BLaER1 treated with 17β-estradiol and CSF1 and Interleukin-3, amounts not matched to agents 10 nM and 100 nM (cell line): ENCODE measurements around the gene KCTD16.

Experiments used
- H3K27ac ChIP-seq, 11 experiments: shearing (Covaris generic); formaldehyde crosslinking; 2 replicates each; pipeline ENCODE4 v1.8.1; 2022
- H3K27me3 ChIP-seq, 11 experiments: shearing (Covaris generic); formaldehyde crosslinking; 2 replicates each; pipeline ENCODE4 v1.8.1; 2022
- H3K36me3 ChIP-seq, 11 experiments: shearing (Covaris generic); formaldehyde crosslinking; 2 replicates each; pipeline ENCODE4 v1.8.1; 2022
- H3K4me1 ChIP-seq, 10 experiments: shearing (Covaris generic); formaldehyde crosslinking; 2 replicates each; pipeline ENCODE4 v1.8.1; 2022
- H3K4me2 ChIP-seq, 11 experiments: shearing (Covaris generic); formaldehyde crosslinking; 2 replicates each; pipeline ENCODE4 v1.8.1; 2022
- H3K4me3 ChIP-seq, 10 experiments: shearing (Covaris generic); formaldehyde crosslinking; 2 replicates each; pipeline ENCODE4 v1.8.1; 2022
- H3K9ac ChIP-seq, 11 experiments: shearing (Covaris generic); formaldehyde crosslinking; 2 replicates each; pipeline ENCODE4 v1.8.1; 2022
- H3K9me3 ChIP-seq, 11 experiments: shearing (Covaris generic); formaldehyde crosslinking; replicated peaks in 1 of 11; 2 replicates each; pipeline ENCODE4 v1.8.1; 2022
- H4K20me1 ChIP-seq, 11 experiments: shearing (Covaris generic); formaldehyde crosslinking; 2 replicates each; pipeline ENCODE4 v1.8.1; 2022
- Cebpa-rat ChIP-seq, 11 experiments: shearing (Covaris generic); IDR thresholded peaks; 2 replicates each; pipeline ENCODE4 v1.8.1; 2022

The KCTD16 gene

DNA sequence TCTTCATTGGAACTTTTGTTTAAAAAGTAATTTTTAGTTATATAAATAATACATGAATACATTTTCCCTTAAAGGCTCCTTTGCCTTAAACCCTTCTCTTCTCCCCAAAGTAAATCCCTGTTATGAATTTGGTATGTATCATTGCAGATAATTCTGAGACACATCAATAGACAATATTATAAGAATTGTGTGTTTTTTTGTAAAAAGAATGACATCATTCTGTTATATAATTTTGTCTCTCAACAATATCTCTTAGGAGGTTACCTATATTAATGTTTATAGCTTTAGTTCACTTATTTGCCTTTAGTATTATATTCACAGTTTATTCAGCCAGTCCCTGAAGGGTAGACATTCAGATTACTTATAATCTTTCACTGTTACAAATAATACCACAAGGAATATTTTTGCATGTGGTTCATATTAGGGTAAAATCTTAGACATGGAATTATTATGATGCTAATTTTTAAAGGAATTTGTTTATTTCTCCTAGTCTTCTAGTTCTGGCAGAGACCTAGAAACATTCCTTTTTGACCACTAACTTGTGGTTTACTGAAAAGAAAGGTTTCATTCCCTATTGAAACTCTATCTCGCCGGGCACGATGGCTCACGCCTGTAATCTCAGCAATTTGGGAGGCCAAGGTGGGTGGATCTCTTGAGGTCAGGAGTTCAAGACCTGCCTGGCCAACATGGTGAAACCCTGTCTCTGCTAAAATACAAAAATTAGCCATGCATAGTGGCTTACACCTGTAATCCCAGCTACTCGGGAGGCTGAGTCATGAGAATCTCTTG lies 105.6 kb downstream of the KCTD16 start:
- Histone ChIP-seq H3K9me3 (peaks cover 0 to 9% (median 7%) of the 10 kb centered on the region in 11 experiments; a peak in 15 of 22 replicates), H3K27ac (no peak overlapping the region), H3K27me3 (no peaks in the 10 kb centered on the region), H3K4me3 (no peak overlapping the region), H3K36me3 (no peaks in the 10 kb centered on the region), H3K4me1 (no peaks in the 10 kb centered on the region), H3K4me2 (no peak overlapping the region), H3K9ac (no peak overlapping the region), H4K20me1 (no peaks in the 10 kb centered on the region)
- no peak for TF ChIP-seq Cebpa-rat (IDR thresholded peaks at IDR 0.05)

DNA sequence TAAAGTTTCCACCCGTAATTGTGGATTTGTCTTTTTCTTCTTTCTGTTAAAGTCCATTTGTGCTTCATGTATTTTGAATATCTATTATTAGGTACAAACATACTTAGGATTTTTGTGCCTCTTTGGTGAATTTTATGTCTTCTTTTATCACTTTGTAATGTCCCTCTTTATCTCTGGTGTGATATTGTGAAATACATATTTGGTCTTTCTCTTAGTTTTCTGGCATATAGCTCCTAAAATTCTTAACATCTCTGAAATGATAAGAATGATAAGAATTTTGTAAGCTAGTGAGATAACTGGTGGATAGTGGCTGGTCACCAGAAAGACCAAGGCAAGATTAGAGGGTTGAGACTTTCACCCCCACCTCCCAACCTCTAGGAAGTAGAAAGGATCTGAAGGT lies 111.1 kb downstream of the KCTD16 start:
- Histone ChIP-seq H3K27me3 (no peaks in the 10 kb centered on the region), H3K27ac (no peak overlapping the region), H3K9me3 (no peaks in the 10 kb centered on the region), H3K4me2 (no peak overlapping the region), H3K4me3 (no peak overlapping the region), H3K9ac (no peak overlapping the region), H3K36me3 (no peaks in the 10 kb centered on the region), H4K20me1 (no peaks in the 10 kb centered on the region), H3K4me1 (peaks cover 0 to 7% (median 0%) of the 10 kb centered on the region in 10 experiments; a peak in 2 of 20 replicates)
- TF ChIP-seq Cebpa-rat (IDR thresholded peaks at IDR 0.05), result no peak

DNA sequence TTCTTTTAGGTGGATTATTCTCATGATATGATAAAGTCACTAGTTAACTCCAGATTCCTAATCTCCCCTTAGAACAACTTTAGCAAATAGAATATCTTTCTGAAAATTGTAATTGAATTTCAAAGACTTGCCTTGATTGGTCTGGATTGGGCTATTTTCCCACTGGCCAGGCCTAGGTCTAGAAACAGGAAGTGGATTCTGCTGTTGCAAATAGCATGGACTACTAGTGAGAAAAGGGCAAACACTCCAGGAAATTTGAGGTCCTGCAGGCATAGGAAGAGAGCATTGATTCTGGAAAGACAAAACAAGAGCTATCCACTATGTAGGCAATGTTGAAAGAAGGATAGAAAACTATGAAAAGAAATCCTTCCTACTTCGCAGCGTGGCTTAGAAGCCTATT lies 113.4 kb downstream of the KCTD16 start:
- H3K36me3 ChIP-seq, result no peaks in the 10 kb centered on the region
- no peaks in the 10 kb centered on the region for H3K27me3 ChIP-seq

DNA sequence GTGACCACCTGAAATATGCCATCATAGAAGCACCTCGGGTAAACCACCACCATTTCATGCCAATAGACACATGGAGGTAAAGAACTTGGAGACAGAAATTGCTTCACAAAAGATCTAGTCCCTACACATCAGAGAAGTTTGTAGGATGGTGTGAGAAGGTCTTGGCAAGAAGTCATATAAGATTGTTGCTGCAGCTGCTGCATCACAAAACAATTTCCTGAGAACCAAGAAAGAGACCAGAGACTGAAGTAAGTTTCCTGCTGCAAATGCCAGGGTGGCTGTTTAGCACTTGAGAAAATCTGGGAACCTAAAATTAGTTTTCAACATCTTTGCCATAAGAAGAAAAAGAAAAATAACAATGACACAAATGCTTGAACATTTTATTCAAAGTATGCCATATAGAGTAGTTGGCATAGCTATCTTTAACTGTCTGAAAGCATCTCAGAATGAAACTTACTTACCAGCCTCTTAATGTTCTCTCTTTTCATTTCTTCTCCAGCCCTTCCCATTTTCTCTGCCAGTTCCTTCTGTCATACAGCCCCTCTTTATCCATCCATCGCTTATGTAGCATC lies 114.3 kb downstream of the KCTD16 start:
- no peak overlapping the region for H3K9ac ChIP-seq
- H3K36me3 ChIP-seq, result no peaks in the 10 kb centered on the region
- no peak for TF ChIP-seq Cebpa-rat (IDR thresholded peaks at IDR 0.05)
- no peak overlapping the region for H3K4me2 ChIP-seq
- H3K27ac ChIP-seq, result no peak overlapping the region
- no peaks in the 10 kb centered on the region for H3K9me3 ChIP-seq
- no peaks in the 10 kb centered on the region for H3K27me3 ChIP-seq
- no peaks in the 10 kb centered on the region for H4K20me1 ChIP-seq
- no peak overlapping the region for H3K4me3 ChIP-seq
- H3K4me1 ChIP-seq, result peaks cover 0 to 7% (median 0%) of the 10 kb centered on the region in 10 experiments; a peak in 2 of 20 replicates

More for the DNA sequence above, 113.4 kb downstream of the KCTD16 start:
- Histone ChIP-seq H3K9ac (no peak overlapping the region), H3K4me2 (peak overlapping the region in 1 of 11 experiments; percentile 16; a peak in 1 of 22 replicates), H3K4me1 (peaks cover 0 to 7% (median 0%) of the 10 kb centered on the region in 10 experiments; a peak in 2 of 20 replicates), H4K20me1 (no peaks in the 10 kb centered on the region), H3K4me3 (no peak overlapping the region), H3K27ac (no peak overlapping the region), H3K9me3 (no peaks in the 10 kb centered on the region)
- no peak for TF ChIP-seq Cebpa-rat (IDR thresholded peaks at IDR 0.05)

DNA sequence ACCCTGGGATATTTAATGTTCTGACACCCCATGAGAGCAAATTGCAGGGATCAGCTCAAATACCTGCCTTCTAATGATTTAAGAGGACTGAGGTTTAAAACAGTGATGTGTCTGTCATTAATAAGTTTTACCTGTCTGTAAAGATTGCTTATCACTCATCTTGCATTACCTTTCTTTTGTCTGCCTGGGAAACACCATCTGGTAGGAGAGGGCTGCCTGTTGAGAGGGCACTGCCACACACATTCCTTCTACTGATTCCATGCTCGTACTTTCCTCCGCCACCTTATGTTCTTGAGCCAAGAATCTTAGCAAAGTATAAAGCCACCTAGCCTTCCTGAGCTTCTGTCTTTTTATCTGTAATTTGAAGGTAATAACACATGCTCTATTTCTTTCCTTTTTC lies 118.6 kb downstream of the KCTD16 start:
- Histone ChIP-seq H4K20me1 (no peaks in the 10 kb centered on the region), H3K4me1 (peaks cover 0 to 1% (median 0%) of the 10 kb centered on the region in 10 experiments; a peak in 1 of 20 replicates), H3K4me2 (no peak overlapping the region), H3K27ac (no peak overlapping the region), H3K9ac (no peak overlapping the region), H3K27me3 (no peaks in the 10 kb centered on the region), H3K36me3 (no peaks in the 10 kb centered on the region), H3K4me3 (no peak overlapping the region), H3K9me3 (no peaks in the 10 kb centered on the region)
- no peak for TF ChIP-seq Cebpa-rat (IDR thresholded peaks at IDR 0.05)

DNA sequence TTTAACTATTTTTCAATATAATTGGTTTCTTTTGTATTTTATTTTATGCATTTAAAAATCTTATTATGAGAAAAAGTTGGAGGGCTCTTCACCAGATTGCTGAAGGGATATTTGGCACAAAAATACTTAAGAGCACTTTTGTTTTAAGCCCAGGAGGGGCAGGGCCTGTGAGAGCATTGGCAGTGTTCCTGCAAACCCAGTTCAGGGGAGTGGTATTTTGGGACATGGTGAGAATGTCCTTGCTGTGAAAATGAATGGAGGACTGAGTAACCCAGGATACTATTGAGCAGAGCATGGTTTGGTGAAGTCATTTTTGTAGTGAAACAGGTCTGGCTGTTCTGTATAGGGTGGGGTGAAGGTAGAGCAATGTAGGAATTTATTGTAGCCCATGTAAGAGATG lies 121.4 kb downstream of the KCTD16 start:
- Histone ChIP-seq H4K20me1 (no peaks in the 10 kb centered on the region), H3K36me3 (no peaks in the 10 kb centered on the region), H3K9me3 (no peaks in the 10 kb centered on the region), H3K27me3 (no peaks in the 10 kb centered on the region), H3K4me2 (no peak overlapping the region), H3K4me3 (no peak overlapping the region), H3K4me1 (no peaks in the 10 kb centered on the region), H3K27ac (no peak overlapping the region), H3K9ac (no peak overlapping the region)
- no peak for TF ChIP-seq Cebpa-rat (IDR thresholded peaks at IDR 0.05)

DNA sequence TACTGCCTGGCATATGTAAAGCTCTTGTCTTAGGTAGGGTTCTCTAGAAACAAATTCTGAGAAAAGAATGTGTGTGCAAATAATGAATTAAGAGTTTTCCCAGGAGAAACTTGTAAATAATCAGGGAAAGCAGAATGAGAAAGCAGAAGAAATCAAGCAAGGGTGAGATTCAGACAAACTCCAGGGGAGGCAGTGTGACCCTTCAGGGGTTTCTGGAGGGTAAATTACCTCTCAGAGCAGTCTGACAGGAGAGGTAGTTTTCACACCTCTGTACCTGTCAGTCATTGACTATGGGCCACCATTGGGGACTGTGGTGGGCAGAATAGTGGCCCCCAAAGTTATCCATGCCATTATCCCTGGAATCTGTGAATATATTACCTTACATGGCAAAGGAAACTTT lies 124.6 kb downstream of the KCTD16 start:
- Histone ChIP-seq H3K9me3 (no peaks in the 10 kb centered on the region; a peak in 1 of 22 replicates), H3K4me2 (no peak overlapping the region), H3K9ac (no peak overlapping the region), H3K4me1 (no peaks in the 10 kb centered on the region), H3K4me3 (no peak overlapping the region), H3K27ac (no peak overlapping the region), H3K36me3 (no peaks in the 10 kb centered on the region), H4K20me1 (no peaks in the 10 kb centered on the region), H3K27me3 (no peaks in the 10 kb centered on the region)
- no peak for TF ChIP-seq Cebpa-rat (IDR thresholded peaks at IDR 0.05)

DNA sequence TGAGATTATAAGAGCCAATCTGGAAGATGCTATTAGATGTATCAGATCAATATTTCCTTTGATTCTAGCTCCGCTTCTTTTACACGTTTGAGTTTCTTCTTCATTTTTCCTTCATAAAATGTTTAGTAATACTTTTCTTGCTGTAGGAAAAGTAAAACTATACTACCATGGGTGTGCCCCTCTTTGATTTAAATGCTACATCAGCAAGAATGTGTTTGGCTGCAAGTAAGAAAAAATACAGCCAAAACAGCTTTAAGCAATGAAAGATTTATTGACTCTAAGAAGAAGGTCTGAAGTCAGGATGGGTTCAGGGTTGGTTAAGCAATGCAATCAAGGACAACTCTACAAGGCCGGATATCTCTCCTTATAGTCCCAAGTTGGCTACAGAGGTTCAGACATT lies 126.4 kb downstream of the KCTD16 start:
- no peak overlapping the region for H3K9ac ChIP-seq
- no peak for TF ChIP-seq Cebpa-rat (IDR thresholded peaks at IDR 0.05)
- H4K20me1 ChIP-seq, result no peaks in the 10 kb centered on the region
- H3K27me3 ChIP-seq, result no peaks in the 10 kb centered on the region
- no peak overlapping the region for H3K27ac ChIP-seq
- no peaks in the 10 kb centered on the region; a peak in 1 of 22 replicates for H3K9me3 ChIP-seq
- H3K4me1 ChIP-seq, result no peaks in the 10 kb centered on the region
- no peaks in the 10 kb centered on the region for H3K36me3 ChIP-seq
- H3K4me3 ChIP-seq, result no peak overlapping the region
- no peak overlapping the region for H3K4me2 ChIP-seq

DNA sequence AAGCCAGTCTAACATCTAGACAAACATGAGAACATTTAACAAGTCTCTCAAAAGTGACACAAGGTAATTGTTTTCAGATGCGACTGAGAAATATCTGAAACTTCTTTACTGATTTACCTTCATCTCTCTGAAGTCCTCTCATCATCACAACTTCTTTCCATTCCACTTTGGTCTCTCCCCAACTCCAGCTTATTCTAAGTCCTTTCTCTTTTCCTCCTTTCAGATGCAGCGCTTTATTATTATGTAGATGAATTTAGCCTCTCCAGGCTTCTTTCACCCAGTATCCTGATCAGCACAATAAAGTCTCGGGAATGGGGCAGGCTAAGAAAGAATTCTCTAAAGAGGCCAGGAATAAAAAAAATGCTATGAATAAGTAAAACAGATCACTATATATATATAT lies 128.0 kb downstream of the KCTD16 start:
- no peak for TF ChIP-seq Cebpa-rat (IDR thresholded peaks at IDR 0.05)
- Histone ChIP-seq H3K27me3 (no peaks in the 10 kb centered on the region), H3K9ac (no peak overlapping the region), H3K27ac (no peak overlapping the region), H3K36me3 (no peaks in the 10 kb centered on the region), H3K4me2 (no peak overlapping the region), H3K4me3 (no peak overlapping the region), H3K9me3 (no peaks in the 10 kb centered on the region; a peak in 1 of 22 replicates), H3K4me1 (no peaks in the 10 kb centered on the region), H4K20me1 (no peaks in the 10 kb centered on the region)

DNA sequence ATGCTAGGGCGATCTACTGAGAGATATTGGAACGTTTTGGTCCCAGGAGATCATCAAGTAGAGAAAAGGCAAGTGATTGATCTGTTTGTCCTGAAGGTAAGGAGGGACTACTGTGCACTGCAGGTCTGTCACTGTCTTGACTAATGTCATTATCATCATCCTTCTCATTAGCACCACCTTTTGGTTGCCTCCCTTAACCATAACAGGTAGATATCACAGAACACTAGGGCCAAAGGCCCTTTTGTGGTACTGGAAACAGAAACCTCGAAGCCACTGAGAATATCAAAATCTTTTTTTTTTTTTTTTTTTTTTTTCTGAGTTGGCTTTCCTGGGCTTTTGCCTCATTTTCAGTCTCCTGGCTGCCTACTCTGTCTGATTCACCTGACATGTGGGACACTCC lies 134.0 kb downstream of the KCTD16 start:
- Histone ChIP-seq H4K20me1 (no peaks in the 10 kb centered on the region), H3K36me3 (no peaks in the 10 kb centered on the region), H3K4me1 (no peaks in the 10 kb centered on the region), H3K4me3 (no peak overlapping the region), H3K9ac (no peak overlapping the region), H3K27ac (no peak overlapping the region), H3K9me3 (no peaks in the 10 kb centered on the region), H3K4me2 (no peak overlapping the region), H3K27me3 (no peaks in the 10 kb centered on the region)
- no peak for TF ChIP-seq Cebpa-rat (IDR thresholded peaks at IDR 0.05)
